Testis (tissue), 2 donors: Measurements from ENCODE around the gene DVL2.

ENCODE experiments used
- POLR2A ChIP-seq: fragments of 450-650 bp; IDR thresholded peaks from one replicate; pipeline ENCODE4 v1.6.1; 2017; ENCODE audit warnings: antibody characterized with exemption, mild to moderate bottlenecking, moderate library complexity
- TF ChIP-seq, protein P1 (sequence below), 3 experiments: fragments of 450-650 bp in 2 of 3; fragments of 200-600 bp in 1 of 3; sonication (generic) in 1 of 3; IDR thresholded peaks; one replicate each; pipeline ENCODE4 v1.5.1; 2016 to 2019; ENCODE audit warnings: antibody characterized with exemption in 3 of 3, mild to moderate bottlenecking in 2 of 3, moderate library complexity in 1 of 3

DNA sequence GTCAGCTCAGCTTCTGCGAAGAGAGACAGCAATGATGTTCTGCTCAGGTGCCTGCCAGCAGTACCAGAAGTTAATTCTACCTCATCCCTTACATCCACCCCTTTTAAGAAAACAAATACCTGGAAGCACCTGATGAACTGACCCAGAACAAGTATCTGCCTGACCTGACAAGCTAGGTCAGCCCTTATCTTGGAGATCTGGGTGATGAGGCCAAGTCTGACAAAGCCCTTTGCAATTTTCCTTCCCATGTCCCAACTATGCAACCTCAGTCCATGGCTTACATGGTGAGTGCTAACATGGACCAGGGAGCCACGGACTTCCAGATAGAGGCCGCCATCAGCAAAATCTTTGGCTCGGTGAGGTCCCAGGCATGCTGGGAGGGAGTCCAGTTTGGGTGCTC, 10.9 kb downstream of the DVL2 start:
- TF ChIP-seq, protein P1, sequence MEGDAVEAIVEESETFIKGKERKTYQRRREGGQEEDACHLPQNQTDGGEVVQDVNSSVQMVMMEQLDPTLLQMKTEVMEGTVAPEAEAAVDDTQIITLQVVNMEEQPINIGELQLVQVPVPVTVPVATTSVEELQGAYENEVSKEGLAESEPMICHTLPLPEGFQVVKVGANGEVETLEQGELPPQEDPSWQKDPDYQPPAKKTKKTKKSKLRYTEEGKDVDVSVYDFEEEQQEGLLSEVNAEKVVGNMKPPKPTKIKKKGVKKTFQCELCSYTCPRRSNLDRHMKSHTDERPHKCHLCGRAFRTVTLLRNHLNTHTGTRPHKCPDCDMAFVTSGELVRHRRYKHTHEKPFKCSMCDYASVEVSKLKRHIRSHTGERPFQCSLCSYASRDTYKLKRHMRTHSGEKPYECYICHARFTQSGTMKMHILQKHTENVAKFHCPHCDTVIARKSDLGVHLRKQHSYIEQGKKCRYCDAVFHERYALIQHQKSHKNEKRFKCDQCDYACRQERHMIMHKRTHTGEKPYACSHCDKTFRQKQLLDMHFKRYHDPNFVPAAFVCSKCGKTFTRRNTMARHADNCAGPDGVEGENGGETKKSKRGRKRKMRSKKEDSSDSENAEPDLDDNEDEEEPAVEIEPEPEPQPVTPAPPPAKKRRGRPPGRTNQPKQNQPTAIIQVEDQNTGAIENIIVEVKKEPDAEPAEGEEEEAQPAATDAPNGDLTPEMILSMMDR (IDR thresholded peaks at IDR 0.05): no peak
- TF ChIP-seq POLR2A: no peak
